ENCODE results near the gene CPEB4. TPM values are rescaled to one million over a fixed set of nuclear protein-coding genes. Genes with fewer than 3 reads are reported as not detected.

The CPEB4 gene
- total RNA-seq, 2 donors from 2014 or later: 9.4 to 11.3 TPM

DNA sequence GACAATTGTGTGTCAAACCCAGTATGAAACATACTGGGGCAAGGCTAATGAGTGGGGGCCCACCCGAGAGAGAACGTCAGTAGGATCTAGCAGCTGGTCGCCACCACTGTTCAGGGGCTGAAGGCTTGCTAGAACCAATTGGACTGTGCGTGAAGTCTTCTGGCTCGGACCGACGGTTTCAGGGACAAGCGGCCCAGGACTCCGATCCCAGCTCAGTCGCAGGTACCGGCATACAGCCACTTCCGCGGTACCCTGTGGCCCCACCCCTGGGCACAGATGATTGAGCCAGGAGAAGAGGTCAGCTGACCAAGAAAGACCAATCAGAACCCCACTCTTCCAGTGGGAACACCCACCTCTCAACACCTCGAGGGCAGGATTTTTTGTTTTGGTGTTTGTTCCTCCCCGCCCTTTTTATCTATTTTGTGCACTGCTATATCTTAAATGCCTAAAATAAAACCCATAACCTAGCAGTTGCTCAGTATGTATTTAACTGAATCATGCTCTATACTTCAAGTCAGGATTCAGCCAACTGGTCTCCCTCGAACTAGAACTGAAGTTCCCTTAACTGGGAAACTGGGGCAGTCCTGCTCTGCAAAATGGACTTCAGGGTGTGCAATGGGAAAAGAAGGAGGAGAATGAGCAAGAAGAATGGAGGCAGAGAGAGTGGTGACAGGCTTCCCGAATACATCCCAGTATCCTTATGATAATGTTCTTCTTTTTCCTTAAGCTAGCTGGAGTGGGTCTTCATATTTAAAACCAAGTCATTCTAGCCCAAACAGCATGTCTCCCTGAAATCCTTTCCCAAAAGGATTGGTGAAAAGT lies 21.1 kb upstream of the CPEB4 start:
- H3K27me3 ChIP-seq (ENCODE audit: control insufficient read depth, insufficient read depth, low read length, poor library complexity, severe bottlenecking): no peaks in the 10 kb centered on the region
- Mint-ChIP-seq H3K4me3 (no peak overlapping the region), H3K27ac (no peak overlapping the region), H3K4me1 (peaks cover 23% of the 10 kb centered on the region), H3K36me3 (ENCODE audit: low read depth) (no peaks in the 10 kb centered on the region), H3K9me3 (peaks cover 5% of the 10 kb centered on the region), H3K27me3 (ENCODE audit: insufficient read depth) (no peaks in the 10 kb centered on the region)
- no peaks in the 10 kb centered on the region for H3K36me3 ChIP-seq (ENCODE audit: control insufficient read depth, insufficient read depth, low read length)
- peaks cover 6% of the 10 kb centered on the region for H3K9me3 ChIP-seq (ENCODE audit: control insufficient read depth, low read length)
- TF ChIP-seq, protein P1, sequence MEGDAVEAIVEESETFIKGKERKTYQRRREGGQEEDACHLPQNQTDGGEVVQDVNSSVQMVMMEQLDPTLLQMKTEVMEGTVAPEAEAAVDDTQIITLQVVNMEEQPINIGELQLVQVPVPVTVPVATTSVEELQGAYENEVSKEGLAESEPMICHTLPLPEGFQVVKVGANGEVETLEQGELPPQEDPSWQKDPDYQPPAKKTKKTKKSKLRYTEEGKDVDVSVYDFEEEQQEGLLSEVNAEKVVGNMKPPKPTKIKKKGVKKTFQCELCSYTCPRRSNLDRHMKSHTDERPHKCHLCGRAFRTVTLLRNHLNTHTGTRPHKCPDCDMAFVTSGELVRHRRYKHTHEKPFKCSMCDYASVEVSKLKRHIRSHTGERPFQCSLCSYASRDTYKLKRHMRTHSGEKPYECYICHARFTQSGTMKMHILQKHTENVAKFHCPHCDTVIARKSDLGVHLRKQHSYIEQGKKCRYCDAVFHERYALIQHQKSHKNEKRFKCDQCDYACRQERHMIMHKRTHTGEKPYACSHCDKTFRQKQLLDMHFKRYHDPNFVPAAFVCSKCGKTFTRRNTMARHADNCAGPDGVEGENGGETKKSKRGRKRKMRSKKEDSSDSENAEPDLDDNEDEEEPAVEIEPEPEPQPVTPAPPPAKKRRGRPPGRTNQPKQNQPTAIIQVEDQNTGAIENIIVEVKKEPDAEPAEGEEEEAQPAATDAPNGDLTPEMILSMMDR (conservative IDR thresholded peaks at IDR 0.05): no peak
- peaks cover 2% of the 10 kb centered on the region for H3K4me1 ChIP-seq (ENCODE audit: control insufficient read depth, insufficient read depth, low read length)
- H3K4me3 ChIP-seq (ENCODE audit: low read length): no peak overlapping the region
- DNase-seq: no peak
- peak overlapping the region; percentile 59 for H3K27ac ChIP-seq (ENCODE audit: low read depth, low read length)
- WGBS, 2 experiments (ENCODE audit: insufficient coverage in 1 of 2, insufficient read length in 1 of 2): 95 to 96% methylated on average over 8 to 17 of the region's 17 CpGs
- H3K9ac ChIP-seq (ENCODE audit: extremely low read depth, low read length, poor library complexity, severe bottlenecking): no peak overlapping the region

DNA sequence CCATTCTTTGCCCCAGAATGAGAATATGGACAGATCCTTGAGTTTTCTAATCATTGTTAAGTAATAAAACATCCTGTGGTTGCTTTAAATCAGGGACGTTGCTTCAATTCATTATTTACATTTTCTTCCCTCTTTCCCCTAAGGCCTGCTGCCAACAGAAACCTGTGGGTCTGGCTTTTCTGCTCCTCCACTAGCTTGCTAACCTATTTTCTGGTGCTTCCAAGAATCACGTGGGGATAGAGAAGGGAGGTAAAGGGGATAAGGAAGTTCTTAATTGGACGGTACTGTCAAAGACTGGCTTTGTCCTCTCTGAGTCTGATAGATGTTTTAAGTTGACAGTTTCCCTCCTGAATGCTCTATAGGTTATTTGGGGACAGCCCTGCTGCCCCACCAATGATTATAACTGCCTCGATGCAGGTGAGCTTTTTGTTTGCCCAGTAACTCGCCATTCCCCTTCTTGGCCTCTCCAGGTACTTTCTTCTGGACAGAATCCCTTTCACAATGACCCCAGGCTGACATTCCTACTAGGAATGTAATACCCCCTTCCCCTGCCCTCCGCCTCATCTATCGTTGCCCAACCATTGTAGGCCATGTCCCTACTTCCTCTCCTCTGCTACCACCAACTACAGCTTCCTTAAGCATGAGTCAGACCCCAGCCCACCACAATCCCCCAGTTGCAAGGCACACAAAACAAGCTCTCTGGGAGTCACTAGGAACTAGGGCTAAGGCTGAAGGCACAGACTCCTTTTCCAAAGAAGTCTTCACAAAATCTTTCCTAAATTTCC lies 19.9 kb upstream of the CPEB4 start:
- Histone ChIP-seq H3K9ac (ENCODE audit: extremely low read depth, low read length, poor library complexity, severe bottlenecking) (no peak overlapping the region), H3K27ac (ENCODE audit: low read depth, low read length) (no peak overlapping the region), H3K36me3 (ENCODE audit: control insufficient read depth, insufficient read depth, low read length) (no peaks in the 10 kb centered on the region), H3K9me3 (ENCODE audit: control insufficient read depth, low read length) (peaks cover 6% of the 10 kb centered on the region), H3K4me1 (ENCODE audit: control insufficient read depth, insufficient read depth, low read length) (no peaks in the 10 kb centered on the region), H3K27me3 (ENCODE audit: control insufficient read depth, insufficient read depth, low read length, poor library complexity, severe bottlenecking) (no peaks in the 10 kb centered on the region), H3K4me3 (ENCODE audit: low read length) (no peak overlapping the region)
- WGBS, 2 experiments (ENCODE audit: insufficient coverage in 1 of 2, insufficient read length in 1 of 2): 82 to 86% methylated on average over 3 to 7 of the region's 7 CpGs
- Mint-ChIP-seq H3K4me3 (no peak overlapping the region), H3K27me3 (ENCODE audit: insufficient read depth) (no peaks in the 10 kb centered on the region), H3K36me3 (ENCODE audit: low read depth) (no peaks in the 10 kb centered on the region), H3K27ac (no peak overlapping the region), H3K4me1 (peaks cover 25% of the 10 kb centered on the region), H3K9me3 (peaks cover 5% of the 10 kb centered on the region)
- no peak for DNase-seq
- TF ChIP-seq, protein P1 (conservative IDR thresholded peaks at IDR 0.05): no peak

DNA sequence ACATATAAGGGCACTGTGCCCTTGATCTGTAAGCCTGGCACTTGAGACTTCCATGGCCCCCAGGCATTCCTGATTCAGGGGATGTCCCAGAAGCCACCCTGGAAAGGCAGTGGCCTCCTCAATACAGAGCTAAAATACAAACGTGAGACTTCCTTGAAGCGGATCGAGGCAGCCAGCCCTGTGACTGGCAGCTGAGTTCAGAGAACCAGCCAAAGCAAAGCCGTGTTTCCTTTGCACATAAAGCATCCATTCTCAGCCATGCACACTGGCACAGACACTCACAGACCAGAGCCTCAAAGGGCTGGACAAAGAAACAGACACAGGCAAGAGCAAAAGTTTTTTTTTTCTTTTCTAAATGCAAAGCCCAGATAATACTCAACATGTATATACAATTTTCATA lies 18.8 kb upstream of the CPEB4 start:
- H3K36me3 ChIP-seq (ENCODE audit: control insufficient read depth, insufficient read depth, low read length): no peaks in the 10 kb centered on the region
- Mint-ChIP-seq H3K36me3 (ENCODE audit: low read depth) (no peaks in the 10 kb centered on the region), H3K4me1 (peaks cover 20% of the 10 kb centered on the region), H3K9me3 (peaks cover 5% of the 10 kb centered on the region), H3K4me3 (no peak overlapping the region), H3K27me3 (ENCODE audit: insufficient read depth) (no peaks in the 10 kb centered on the region), H3K27ac (no peak overlapping the region)
- H3K9ac ChIP-seq (ENCODE audit: extremely low read depth, low read length, poor library complexity, severe bottlenecking): no peak overlapping the region
- no peak for DNase-seq
- H3K9me3 ChIP-seq (ENCODE audit: control insufficient read depth, low read length): peaks cover 6% of the 10 kb centered on the region
- no peak overlapping the region for H3K4me3 ChIP-seq (ENCODE audit: low read length)
- no peak overlapping the region for H3K27ac ChIP-seq (ENCODE audit: low read depth, low read length)
- TF ChIP-seq, protein P1 (conservative IDR thresholded peaks at IDR 0.05): no peak
- no peaks in the 10 kb centered on the region for H3K4me1 ChIP-seq (ENCODE audit: control insufficient read depth, insufficient read depth, low read length)
- no peaks in the 10 kb centered on the region for H3K27me3 ChIP-seq (ENCODE audit: control insufficient read depth, insufficient read depth, low read length, poor library complexity, severe bottlenecking)
- WGBS, 2 experiments (ENCODE audit: insufficient coverage in 1 of 2, insufficient read length in 1 of 2): 60 to 83% methylated on average over 1 to 4 of the region's 4 CpGs

Data from endodermal cell (in vitro differentiated cells).